ENCODE data around the gene PPFIA1. TPM values are rescaled to one million over a fixed set of nuclear protein-coding genes. Genes with fewer than 3 reads are reported as not detected.
A peak's percentile ranks its signal among the peaks of the same experiment; 100 is the strongest.

Gene PPFIA1
- total RNA-seq, 2 donors from 2014 or later, result 47.8 to 82.9 TPM

- no peaks in the 10 kb centered on the region for H3K36me3 ChIP-seq
- no peak overlapping the region for H3K4me3 ChIP-seq
- H3K27ac ChIP-seq, result peak overlapping the region in 1 of 2 donors; percentile 34
- DNase-seq (ENCODE audit: low spot score) (no peak), ATAC-seq (ENCODE audit: insufficient number of reproducible peaks, low FRiP score, low read depth) (no peak)
- H3K9me3 ChIP-seq, result no peaks in the 10 kb centered on the region
- no peak for TF ChIP-seq CTCF (IDR thresholded peaks at IDR 0.05)
- H3K4me1 ChIP-seq (ENCODE audit: control insufficient read depth in 1 of 2, low read depth in 2 of 2), result peaks cover 13 to 32% of the 10 kb centered on the region in 2 donors
- no peaks in the 10 kb centered on the region for H3K27me3 ChIP-seq (replicated peaks; ENCODE audit: insufficient read depth)
Observed at GRCh38 chr11:70306586-70307033, 36.1 kb downstream of the PPFIA1 start.

- Histone ChIP-seq H3K4me3 (peak overlapping the region; percentile 31), H3K27me3 (replicated peaks; ENCODE audit: insufficient read depth) (no peaks in the 10 kb centered on the region), H3K36me3 (no peaks in the 10 kb centered on the region), H3K9me3 (no peaks in the 10 kb centered on the region), H3K27ac (peak overlapping the region in 1 of 2 donors; percentile 34), H3K4me1 (ENCODE audit: control insufficient read depth in 1 of 2, low read depth in 2 of 2) (peaks cover 13 to 29% of the 10 kb centered on the region in 2 donors)
- ATAC-seq (ENCODE audit: insufficient number of reproducible peaks, low FRiP score, low read depth) (no peak), DNase-seq (ENCODE audit: low spot score) (no peak)
- no peak for TF ChIP-seq CTCF (IDR thresholded peaks at IDR 0.05)
Observed at GRCh38 chr11:70307176-70307575, 36.7 kb downstream of the PPFIA1 start.

GRCh38 chr11:70311616-70312015 lies 41.1 kb downstream of the PPFIA1 start:
- Histone ChIP-seq H3K9me3 (no peaks in the 10 kb centered on the region), H3K36me3 (no peaks in the 10 kb centered on the region), H3K4me3 (no peak overlapping the region), H3K4me1 (ENCODE audit: control insufficient read depth in 1 of 2, low read depth in 2 of 2) (peaks cover 3 to 13% of the 10 kb centered on the region in 2 donors), H3K27ac (no peak overlapping the region), H3K27me3 (replicated peaks; ENCODE audit: insufficient read depth) (no peaks in the 10 kb centered on the region)
- DNase-seq (ENCODE audit: low spot score) (no peak), ATAC-seq (ENCODE audit: insufficient number of reproducible peaks, low FRiP score, low read depth) (no peak)
- no peak for TF ChIP-seq CTCF (IDR thresholded peaks at IDR 0.05)

GRCh38 chr11:70312401-70313357 lies 42.2 kb downstream of the PPFIA1 start:
- Histone ChIP-seq H3K4me1 (ENCODE audit: control insufficient read depth in 1 of 2, low read depth in 2 of 2) (peaks cover under 1 to 5% of the 10 kb centered on the region in 2 donors), H3K27me3 (replicated peaks; ENCODE audit: insufficient read depth) (no peaks in the 10 kb centered on the region), H3K4me3 (no peak overlapping the region), H3K9me3 (no peaks in the 10 kb centered on the region), H3K36me3 (no peaks in the 10 kb centered on the region), H3K27ac (no peak overlapping the region)
- no peak for ATAC-seq (ENCODE audit: insufficient number of reproducible peaks, low FRiP score, low read depth)
- no peak for TF ChIP-seq CTCF (IDR thresholded peaks at IDR 0.05)
- no peak for DNase-seq (ENCODE audit: low spot score)

- H3K27me3 ChIP-seq (replicated peaks; ENCODE audit: insufficient read depth), result no peaks in the 10 kb centered on the region
- DNase-seq (ENCODE audit: low spot score) (no peak), ATAC-seq (ENCODE audit: insufficient number of reproducible peaks, low FRiP score, low read depth) (no peak)
- H3K4me1 ChIP-seq (ENCODE audit: control insufficient read depth in 1 of 2, low read depth in 2 of 2), result no peaks in the 10 kb centered on the region
- no peak overlapping the region for H3K4me3 ChIP-seq
- H3K36me3 ChIP-seq, result no peaks in the 10 kb centered on the region
- H3K9me3 ChIP-seq, result no peaks in the 10 kb centered on the region
- H3K27ac ChIP-seq, result no peak overlapping the region
- no peak for TF ChIP-seq CTCF (IDR thresholded peaks at IDR 0.05)
Observed at GRCh38 chr11:70313945-70314344, 43.5 kb downstream of the PPFIA1 start.

Measured in thoracic aorta (tissue), 2 donors.